NCI-H1417 treated with DMSO at 0.1 percent for 48 hours (cell line): ENCODE measurements around the gene CDH13.

Experiments used
- DNase-seq: peaks from one replicate; lab custom pipeline; 2025; lab: John Stamatoyannopoulos, UW

The CDH13 gene

GRCh38 chr16:82788919-82789318 is 162.2 kb downstream of the CDH13 start:
- no peak for DNase-seq

- DNase-seq: no peak
These were observed 165.9 kb downstream of the CDH13 start for GRCh38 chr16:82792693-82793092.

- DNase-seq: no peak
These were observed 166.9 kb downstream of the CDH13 start for GRCh38 chr16:82793528-82794245.

GRCh38 chr16:82796047-82796446 is 169.3 kb downstream of the CDH13 start:
- DNase-seq: no peak

GRCh38 chr16:82801361-82801760 is 174.6 kb downstream of the CDH13 start:
- DNase-seq: no peak

GRCh38 chr16:82805866-82806265 is 179.1 kb downstream of the CDH13 start:
- no peak for DNase-seq

GRCh38 chr16:82807311-82807710 is 180.5 kb downstream of the CDH13 start:
- DNase-seq: no peak

GRCh38 chr16:82808036-82808435 is 181.3 kb downstream of the CDH13 start:
- no peak for DNase-seq

- no peak for DNase-seq
These were observed 183.3 kb downstream of the CDH13 start for GRCh38 chr16:82810077-82810476.

GRCh38 chr16:82814059-82814458 is 187.3 kb downstream of the CDH13 start:
- no peak for DNase-seq

GRCh38 chr16:82819286-82819685 is 192.5 kb downstream of the CDH13 start:
- no peak for DNase-seq

GRCh38 chr16:82820855-82821254 is 194.1 kb downstream of the CDH13 start:
- no peak for DNase-seq

GRCh38 chr16:82824408-82824807 is 197.6 kb downstream of the CDH13 start:
- no peak for DNase-seq

- no peak for DNase-seq
These were observed 202.5 kb downstream of the CDH13 start for GRCh38 chr16:82829301-82829700.

- no peak for DNase-seq
These were observed 204.2 kb downstream of the CDH13 start for GRCh38 chr16:82830944-82831343.

- no peak for DNase-seq
These were observed 206.1 kb downstream of the CDH13 start for GRCh38 chr16:82832821-82833220.

GRCh38 chr16:82833378-82833993 is 206.7 kb downstream of the CDH13 start:
- DNase-seq: no peak

- DNase-seq: no peak
These were observed 207.5 kb downstream of the CDH13 start for GRCh38 chr16:82834151-82834815.

- DNase-seq: no peak
These were observed 208.9 kb downstream of the CDH13 start for GRCh38 chr16:82835487-82836155.

- DNase-seq: no peak
These were observed 214.3 kb downstream of the CDH13 start for GRCh38 chr16:82841108-82841507.

- DNase-seq: no peak
These were observed 217.0 kb downstream of the CDH13 start for GRCh38 chr16:82843606-82844271.

- DNase-seq: no peak
These were observed 218.3 kb downstream of the CDH13 start for GRCh38 chr16:82845116-82845515.
